ENCODE measurements around the gene SP3.

DNA sequence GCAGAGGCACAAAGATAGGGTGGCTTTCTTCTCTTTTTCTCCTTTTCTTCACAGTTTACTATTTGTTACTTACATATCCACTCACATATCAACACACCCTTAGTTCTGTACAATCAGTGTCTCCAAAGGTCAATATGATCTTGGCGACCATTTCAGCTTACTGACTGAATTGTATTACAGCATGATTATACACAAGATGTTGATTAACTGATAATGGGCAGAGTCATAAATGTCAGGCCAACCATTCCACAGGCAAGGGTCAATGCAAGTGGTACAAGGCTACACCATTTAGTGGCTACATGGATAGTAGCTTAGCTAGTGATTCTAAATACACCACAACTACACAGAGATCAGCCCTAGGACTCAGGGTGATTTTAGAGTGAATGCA lies 20.4 kb upstream of the SP3 start:
- TF ChIP-seq, protein P1, sequence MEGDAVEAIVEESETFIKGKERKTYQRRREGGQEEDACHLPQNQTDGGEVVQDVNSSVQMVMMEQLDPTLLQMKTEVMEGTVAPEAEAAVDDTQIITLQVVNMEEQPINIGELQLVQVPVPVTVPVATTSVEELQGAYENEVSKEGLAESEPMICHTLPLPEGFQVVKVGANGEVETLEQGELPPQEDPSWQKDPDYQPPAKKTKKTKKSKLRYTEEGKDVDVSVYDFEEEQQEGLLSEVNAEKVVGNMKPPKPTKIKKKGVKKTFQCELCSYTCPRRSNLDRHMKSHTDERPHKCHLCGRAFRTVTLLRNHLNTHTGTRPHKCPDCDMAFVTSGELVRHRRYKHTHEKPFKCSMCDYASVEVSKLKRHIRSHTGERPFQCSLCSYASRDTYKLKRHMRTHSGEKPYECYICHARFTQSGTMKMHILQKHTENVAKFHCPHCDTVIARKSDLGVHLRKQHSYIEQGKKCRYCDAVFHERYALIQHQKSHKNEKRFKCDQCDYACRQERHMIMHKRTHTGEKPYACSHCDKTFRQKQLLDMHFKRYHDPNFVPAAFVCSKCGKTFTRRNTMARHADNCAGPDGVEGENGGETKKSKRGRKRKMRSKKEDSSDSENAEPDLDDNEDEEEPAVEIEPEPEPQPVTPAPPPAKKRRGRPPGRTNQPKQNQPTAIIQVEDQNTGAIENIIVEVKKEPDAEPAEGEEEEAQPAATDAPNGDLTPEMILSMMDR (conservative IDR thresholded peaks at IDR 0.05; ENCODE audit: low read length), result no peak
- no peak for TF ChIP-seq EZH2phosphoT487 (IDR thresholded peaks at IDR 0.05; ENCODE audit: borderline replicate concordance, low read depth, low read length)
